HepG2 (cell line): ENCODE data around the gene SEC16A. TPM values are rescaled to one million over a fixed set of nuclear protein-coding genes. Genes with fewer than 3 reads are reported as not detected.

ENCODE experiments used
- ATAC-seq: fragments of 200-7000 bp; cut with Tn5 transposase; 3 replicates; pipeline ENCODE4 v1.9.1; 2020; ENCODE audit warnings: mild to moderate bottlenecking, moderate library complexity
- BruUV-seq: library from RNA; stranded (reverse); fragments of 400-500 nt; replicated peaks from 2 replicates; lab custom pipeline; 2021; lab: Mats Ljungman, UMichigan
- CTCF ChIA-PET: fragments of 300-600 bp; formaldehyde crosslinking; extraction: SDS; loops from one replicate; lab custom pipeline; 2021; ENCODE audit warnings: low total read pairs, inconsistent platforms, low intra/inter-chr PET ratio; lab: Yijun Ruan, JAX
- POLR2A ChIA-PET: fragments of 350-600 bp; sonication (Branson Sonifier 250); formaldehyde crosslinking; loops from one replicate; lab custom pipeline; 2020; ENCODE audit warnings: antibody characterized with exemption, inconsistent platforms; lab: Yijun Ruan, JAX
- DNase-seq: peaks from one replicate; pipeline ENCODE4 v3.0.0-alpha.2; 2015; ENCODE audit warnings: low spot score
- FAIRE-seq: peaks from 3 replicates; lab custom pipeline; 2011; peaks lifted over from hg19 to GRCh38; lab: Jason Lieb, UNC
- H2AFZ ChIP-seq: one replicate; pipeline ENCODE4 v1.6.1; 2011; ENCODE audit warnings: low read length, inconsistent platforms
- H3K27ac ChIP-seq: fragments of 300-600 bp; 3 replicates; pipeline ENCODE4 v1.8.0; 2011; ENCODE audit warnings: mixed run types, mild to moderate bottlenecking, mixed read lengths, low read length, inconsistent platforms; ENCODE audit not compliant: insufficient read depth; ENCODE audit errors: extremely low read length
- H3K27me3 ChIP-seq, 2 experiments: fragments of 200-600 bp in 1 of 2; 2 replicates in 1 of 2; 3 replicates in 1 of 2; pipeline versions ENCODE4 v1.6.0 to v1.8.0; 2011; ENCODE audit warnings: low read length in 2 of 2, mild to moderate bottlenecking in 2 of 2, moderate library complexity in 2 of 2, inconsistent platforms in 1 of 2; ENCODE audit not compliant: insufficient read depth in 2 of 2, control insufficient read depth in 1 of 2
- H3K36me3 ChIP-seq, 2 experiments: fragments of 200-600 bp in 1 of 2; replicated peaks in 1 of 2; 2 replicates in 1 of 2; 3 replicates in 1 of 2; pipeline versions ENCODE4 v1.5.1 to v1.8.0; 2011; ENCODE audit warnings: low read length in 2 of 2, inconsistent platforms in 1 of 2; ENCODE audit not compliant: insufficient read depth in 2 of 2, control insufficient read depth in 1 of 2
- H3K4me1 ChIP-seq: 2 replicates; pipeline ENCODE4 v1.5.1; 2012; ENCODE audit warnings: low read length, inconsistent platforms; ENCODE audit not compliant: insufficient read depth
- H3K4me2 ChIP-seq: 2 replicates; pipeline ENCODE4 v1.6.0; 2011; ENCODE audit warnings: low read depth, low read length, inconsistent platforms
- H3K4me3 ChIP-seq, 3 experiments: fragments of 200-600 bp in 1 of 3; sonication (generic), shearing (Covaris generic) in 1 of 3; replicated peaks in 1 of 3; 2 replicates each; pipeline ENCODE4 v1.5.1; 2011 to 2016; ENCODE audit warnings: low read length in 3 of 3, inconsistent platforms in 2 of 3, low read depth in 2 of 3, mild to moderate bottlenecking in 2 of 3, control low read depth in 1 of 3, mixed read lengths in 1 of 3; ENCODE audit not compliant: insufficient read depth in 1 of 3
- H3K79me2 ChIP-seq: one replicate; pipeline ENCODE4 v1.6.1; 2011; ENCODE audit warnings: low read length, inconsistent platforms; ENCODE audit not compliant: insufficient read depth
- H3K9ac ChIP-seq: 2 replicates; pipeline ENCODE4 v1.6.0; 2011; ENCODE audit warnings: mild to moderate bottlenecking, low read depth, low read length, inconsistent platforms; ENCODE audit not compliant: insufficient read depth
- H3K9me3 ChIP-seq: 2 replicates; pipeline ENCODE4 v1.5.1; 2012; ENCODE audit warnings: mild to moderate bottlenecking, low read length
- H4K20me1 ChIP-seq: 2 replicates; pipeline ENCODE4 v1.6.0; 2011; ENCODE audit warnings: inconsistent platforms, mild to moderate bottlenecking, low read length, moderate library complexity; ENCODE audit not compliant: insufficient read depth
- KMT2B ChIP-seq: IDR thresholded peaks from 2 replicates; pipeline ENCODE4 v1.6.1; 2016; ENCODE audit warnings: missing genetic modification reagents, missing compliant biosample characterization
- RFX5 ChIP-seq: IDR thresholded peaks from 2 replicates; pipeline ENCODE4 v1.6.1; 2011; ENCODE audit warnings: low read depth, low read length, improper control_type of control experiment
- TBL1XR1 ChIP-seq: fragments of 150-350 bp; IDR thresholded peaks from 2 replicates; pipeline ENCODE4 v1.6.1; 2014; ENCODE audit warnings: borderline replicate concordance, low read length; ENCODE audit not compliant: partially characterized antibody
- TOE1 ChIP-seq: sonication (generic); formaldehyde crosslinking; IDR thresholded peaks from 2 replicates; pipeline ENCODE4 v1.4.0; 2020; ENCODE audit warnings: mild to moderate bottlenecking, missing genetic modification reagents
- ZFP36 ChIP-seq: fragments of 150-350 bp; IDR thresholded peaks from 2 replicates; pipeline ENCODE4 v1.6.1; 2018; ENCODE audit warnings: borderline replicate concordance, low read length, low read depth; ENCODE audit not compliant: partially characterized antibody
- ZFX ChIP-seq: sonication (generic); formaldehyde crosslinking; IDR thresholded peaks from 2 replicates; pipeline ENCODE4 v1.4.0; 2020; ENCODE audit warnings: mild to moderate bottlenecking, low read depth, missing genetic modification reagents, moderate library complexity
- ZNF17 ChIP-seq: sonication (generic); formaldehyde crosslinking; IDR thresholded peaks from 2 replicates; pipeline ENCODE4 v1.5.0; 2020; ENCODE audit warnings: mild to moderate bottlenecking, missing genetic modification reagents
- ZNF496 ChIP-seq: sonication (generic); formaldehyde crosslinking; IDR thresholded peaks from 2 replicates; pipeline ENCODE4 v1.8.1; 2023; ENCODE audit warnings: mild to moderate bottlenecking, moderate library complexity, missing genetic modification reagents; ENCODE audit not compliant: insufficient replicate concordance
- ZNF562 ChIP-seq: sonication (generic); formaldehyde crosslinking; IDR thresholded peaks from 2 replicates; pipeline ENCODE4 v1.8.0; 2022; ENCODE audit warnings: missing genetic modification reagents, borderline replicate concordance
- ZNF616 ChIP-seq: sonication (generic); formaldehyde crosslinking; IDR thresholded peaks from 2 replicates; pipeline ENCODE4 v1.5.0; 2020; ENCODE audit warnings: low read depth, mild to moderate bottlenecking, missing genetic modification reagents
- ZNF672 ChIP-seq: sonication (generic); formaldehyde crosslinking; IDR thresholded peaks from 2 replicates; pipeline ENCODE4 v1.8.1; 2022; ENCODE audit warnings: missing genetic modification reagents
- ZSCAN22 ChIP-seq: sonication (generic); formaldehyde crosslinking; IDR thresholded peaks from 2 replicates; pipeline ENCODE4 v1.4.0; 2020; ENCODE audit warnings: mild to moderate bottlenecking, missing genetic modification reagents
- WGBS: methylation state at CpG from one replicate; pipeline ENCODE4 v1.1.6; 2017; ENCODE audit warnings: low lambda C conversion rate; 5-methylcytosine and 5-hydroxymethylcytosine counted together
- in situ Hi-C: cut with HindIII; loops from 2 replicates; pipeline ENCODE4 v1.10.0; 2017; ENCODE audit warnings: low pct_unique_long_range_greater_than_20kb; ENCODE audit not compliant: extremely low pct_ligation_motif_present
- intact Hi-C: fragments of 100-400 bp; cut with micrococcal nuclease; formaldehyde crosslinking; loops from one replicate; pipeline ENCODE4 v1.10.0; 2022; ENCODE audit not compliant: unreplicated experiment
- polyA plus RNA-seq, 8 experiments: library from polyadenylated mRNA; depleted of rRNA in 3 of 8; stranded (reverse) in 7 of 8; unstranded in 1 of 8; fragments of >200 nt; fragmentation: Illumina TruSeq in 4 of 8; extraction: Trizol in 4 of 8; gene quantifications; 2 replicates each; pipeline versions ENCODE4 v1.2.1 to v1.2.3, GENCODE V29; 2011 to 2016; ENCODE audit warnings: low read depth in 4 of 8, missing spikeins in 1 of 8, mixed read lengths in 1 of 8; ENCODE audit not compliant: insufficient read depth in 1 of 8
- total RNA-seq, 5 experiments: library from RNA; depleted of rRNA; stranded (reverse); fragments of >200 nt; fragmentation: Illumina TruSeq; extraction: Trizol; gene quantifications; 2 replicates each; pipeline ENCODE4 v1.2.3, GENCODE V29; 2016; ENCODE audit warnings: low read depth in 1 of 5
- TF ChIP-seq, protein P1 (sequence below): sonication (generic); formaldehyde crosslinking; IDR thresholded peaks from 2 replicates; pipeline ENCODE4 v1.8.0; 2022; ENCODE audit warnings: missing genetic modification reagents, mild to moderate bottlenecking, inconsistent platforms, borderline replicate concordance
- TF ChIP-seq, protein P2 (sequence below): sonication (generic); formaldehyde crosslinking; IDR thresholded peaks from 2 replicates; pipeline ENCODE4 v1.8.1; 2022; ENCODE audit warnings: low read depth, mild to moderate bottlenecking, missing genetic modification reagents

Gene SEC16A
- total and polyA plus RNA-seq, 2 of the 13 experiments (the other 11 are each of a cell fraction or from before 2014, with no cell fraction given), result 15.9 to 18.9 TPM

- H3K4me2 ChIP-seq, result no peak overlapping the region
- no peak overlapping the region for H2AFZ ChIP-seq
- ATAC-seq, result no peak
- TF ChIP-seq ZNF17 (CRISPR knock-in tag), result no peak
- peak; percentile 51 for TF ChIP-seq ZFP36
- in situ Hi-C loops (no loop called here), intact Hi-C loops (no loop called here)
- DNase-seq, result no peak
- WGBS, result 72% methylated on average over 7 of the region's 28 CpGs
- H3K36me3 ChIP-seq, result no peaks in the 10 kb centered on the region
- CTCF ChIA-PET, result no interaction called here
- no peaks in the 10 kb centered on the region for H3K9me3 ChIP-seq
- no TSS peak for BruUV-seq
- FAIRE-seq, result no peak
- POLR2A ChIA-PET, result no interaction called here
- no peak overlapping the region for H3K27ac ChIP-seq
- no peaks in the 10 kb centered on the region for H3K4me1 ChIP-seq
- no peaks in the 10 kb centered on the region for H4K20me1 ChIP-seq
- no peaks in the 10 kb centered on the region for H3K79me2 ChIP-seq
- no peak overlapping the region for H3K9ac ChIP-seq
- no peak overlapping the region for H3K4me3 ChIP-seq
- H3K27me3 ChIP-seq, result no peaks in the 10 kb centered on the region
Measured at GRCh38 chr9:136507221-136507991, 24.6 kb upstream of the SEC16A start.

DNA sequence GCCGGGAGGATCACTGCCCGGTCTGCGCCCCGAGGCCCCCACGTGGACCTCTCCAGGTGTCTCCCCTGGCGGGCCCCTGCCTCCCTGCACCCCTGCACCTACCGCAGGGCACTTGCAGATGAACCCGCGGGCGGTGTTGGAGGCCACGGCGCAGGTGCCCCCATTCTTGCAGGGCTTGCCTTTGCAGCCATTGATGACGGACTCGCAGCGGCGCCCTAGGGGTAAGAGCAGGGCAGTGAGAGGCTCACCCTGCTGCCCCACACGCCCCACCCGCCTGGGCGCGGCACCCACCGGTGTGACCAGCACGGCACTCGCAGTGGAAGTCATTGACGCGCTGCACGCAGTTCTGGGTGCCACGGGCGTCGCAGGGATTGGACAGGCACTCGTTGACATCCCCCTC is 23.6 kb upstream of the SEC16A start:
- Histone ChIP-seq H3K27ac (no peak overlapping the region), H3K27me3 (no peaks in the 10 kb centered on the region), H3K9me3 (no peaks in the 10 kb centered on the region), H3K79me2 (no peaks in the 10 kb centered on the region), H3K9ac (no peak overlapping the region), H3K36me3 (no peaks in the 10 kb centered on the region), H4K20me1 (no peaks in the 10 kb centered on the region), H2AFZ (no peak overlapping the region), H3K4me1 (no peaks in the 10 kb centered on the region), H3K4me3 (no peak overlapping the region), H3K4me2 (no peak overlapping the region)
- ChIA-PET CTCF (no interaction called here), POLR2A (no interaction called here)
- DNase-seq, result no peak
- ATAC-seq, result no peak
- in situ Hi-C loops (no loop called here), intact Hi-C loops (no loop called here)
- WGBS, result 98% methylated on average over 22 of the region's 30 CpGs
- TF ChIP-seq TBL1XR1 (no peak), ZNF496 (CRISPR knock-in tag) (no peak), ZNF672 (CRISPR knock-in tag) (no peak), RFX5 (no peak), ZNF562 (CRISPR knock-in tag) (no peak), KMT2B (CRISPR knock-in tag) (no peak), ZNF616 (CRISPR knock-in tag) (no peak), TOE1 (CRISPR knock-in tag) (no peak), ZFX (CRISPR knock-in tag) (no peak), ZSCAN22 (CRISPR knock-in tag) (no peak)
- TF ChIP-seq, protein P1, sequence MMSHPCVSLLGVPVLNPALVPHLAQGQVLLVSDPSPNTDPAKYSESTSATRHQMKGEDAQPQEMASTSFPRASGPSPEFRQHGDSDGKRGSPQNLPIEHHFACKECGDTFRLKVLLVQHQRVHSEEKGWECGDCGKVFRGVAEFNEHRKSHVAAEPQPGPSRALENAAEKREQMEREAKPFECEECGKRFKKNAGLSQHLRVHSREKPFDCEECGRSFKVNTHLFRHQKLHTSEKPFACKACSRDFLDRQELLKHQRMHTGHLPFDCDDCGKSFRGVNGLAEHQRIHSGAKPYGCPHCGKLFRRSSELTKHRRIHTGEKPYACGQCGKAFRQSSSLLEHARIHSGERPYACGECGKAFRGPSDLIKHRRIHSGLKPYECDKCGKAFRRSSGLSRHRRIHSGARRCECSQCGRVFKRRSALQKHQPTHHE (CRISPR knock-in tag), result no peak
- TF ChIP-seq, protein P2, sequence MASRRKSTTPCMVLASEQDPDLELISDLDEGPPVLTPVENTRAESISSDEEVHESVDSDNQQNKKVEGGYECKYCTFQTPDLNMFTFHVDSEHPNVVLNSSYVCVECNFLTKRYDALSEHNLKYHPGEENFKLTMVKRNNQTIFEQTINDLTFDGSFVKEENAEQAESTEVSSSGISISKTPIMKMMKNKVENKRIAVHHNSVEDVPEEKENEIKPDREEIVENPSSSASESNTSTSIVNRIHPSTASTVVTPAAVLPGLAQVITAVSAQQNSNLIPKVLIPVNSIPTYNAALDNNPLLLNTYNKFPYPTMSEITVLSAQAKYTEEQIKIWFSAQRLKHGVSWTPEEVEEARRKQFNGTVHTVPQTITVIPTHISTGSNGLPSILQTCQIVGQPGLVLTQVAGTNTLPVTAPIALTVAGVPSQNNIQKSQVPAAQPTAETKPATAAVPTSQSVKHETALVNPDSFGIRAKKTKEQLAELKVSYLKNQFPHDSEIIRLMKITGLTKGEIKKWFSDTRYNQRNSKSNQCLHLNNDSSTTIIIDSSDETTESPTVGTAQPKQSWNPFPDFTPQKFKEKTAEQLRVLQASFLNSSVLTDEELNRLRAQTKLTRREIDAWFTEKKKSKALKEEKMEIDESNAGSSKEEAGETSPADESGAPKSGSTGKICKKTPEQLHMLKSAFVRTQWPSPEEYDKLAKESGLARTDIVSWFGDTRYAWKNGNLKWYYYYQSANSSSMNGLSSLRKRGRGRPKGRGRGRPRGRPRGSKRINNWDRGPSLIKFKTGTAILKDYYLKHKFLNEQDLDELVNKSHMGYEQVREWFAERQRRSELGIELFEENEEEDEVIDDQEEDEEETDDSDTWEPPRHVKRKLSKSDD (CRISPR knock-in tag), result no peak
- BruUV-seq, result no TSS peak
- no peak for FAIRE-seq
